HG02970 (cell line): ENCODE results near the gene ADAP1.

Experiments used
- ATAC-seq: cut with Tn5 transposase; IDR thresholded peaks from one replicate; pipeline ENCODE4 v1.9.1; 2021; ENCODE audit warnings: mild to moderate bottlenecking, moderate library complexity, moderate number of reproducible peaks; ENCODE audit not compliant: unreplicated experiment, low FRiP score

Gene ADAP1

DNA sequence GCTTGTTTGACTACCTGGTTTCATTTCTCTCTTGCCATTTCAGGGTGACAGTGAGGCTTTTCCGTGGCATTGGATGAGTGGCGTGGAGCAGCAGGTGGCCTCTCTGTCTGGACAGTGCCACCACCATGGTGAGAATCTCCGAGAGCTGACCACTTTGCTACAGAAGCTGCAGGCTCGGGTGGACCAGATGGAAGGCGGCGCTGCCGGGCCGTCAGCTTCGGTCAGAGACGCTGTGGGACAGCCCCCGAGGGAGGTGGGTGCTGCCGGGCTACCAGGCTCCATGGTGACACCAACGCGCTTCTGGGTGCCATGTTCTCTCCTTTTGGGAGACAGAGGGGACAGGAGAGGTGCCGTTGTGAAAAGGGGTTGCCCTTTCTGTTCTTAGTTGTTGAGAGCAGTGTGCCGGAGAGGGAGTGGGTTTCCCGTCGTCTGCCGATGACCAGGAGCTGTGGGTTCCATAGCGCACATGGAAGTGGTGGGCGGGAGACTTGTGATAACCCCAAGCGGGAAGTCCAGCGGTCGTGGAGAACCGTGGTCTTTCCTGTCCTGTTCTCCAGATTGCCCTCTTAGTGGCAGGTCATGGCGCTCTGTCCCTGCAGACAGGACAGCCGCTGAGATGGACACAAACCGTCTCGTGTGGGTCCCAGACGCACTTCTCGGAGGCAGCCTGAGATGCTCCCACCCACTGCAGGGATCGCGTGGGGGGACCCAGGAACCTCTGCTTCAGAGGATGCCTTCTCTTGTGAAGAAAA lies 100.9 kb downstream of the ADAP1 start:
- no peak for ATAC-seq

GRCh38 chr7:851204-851603 lies 103.3 kb downstream of the ADAP1 start:
- no peak for ATAC-seq

DNA sequence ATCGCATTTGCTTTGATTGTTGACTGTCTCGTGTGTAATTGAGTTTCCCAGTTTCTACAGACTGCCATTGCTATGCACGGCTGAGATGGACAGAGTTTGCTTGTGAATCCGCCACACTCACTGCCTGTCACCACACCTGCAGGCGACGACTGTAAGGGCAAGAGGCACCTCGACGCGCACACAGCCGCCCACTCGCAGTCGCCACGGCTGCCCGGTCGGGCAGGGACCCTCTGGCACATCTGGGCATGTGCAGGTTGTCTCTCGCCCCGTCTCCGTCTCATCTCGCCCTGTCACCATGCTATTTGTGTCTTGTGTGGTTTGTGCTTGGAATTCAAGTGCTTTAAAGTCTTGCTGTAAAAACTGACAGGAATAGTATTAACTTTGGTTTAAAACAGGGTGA lies 104.7 kb downstream of the ADAP1 start:
- ATAC-seq = no peak

GRCh38 chr7:849145-849544 lies 105.3 kb downstream of the ADAP1 start:
- ATAC-seq = no peak
